Ramos (cell line): ENCODE data around the gene OST4.

Experiments
- in situ Hi-C: fragments of 300-500 bp; cut with MboI; formaldehyde crosslinking; loops from one replicate; pipeline ENCODE4 v1.14.3; 2022; ENCODE audit warnings: low sequenced_read_pairs; ENCODE audit not compliant: unreplicated experiment

OST4 gene

GRCh38 chr2:27059141-27059820 is 12.2 kb downstream of the OST4 start:
- in situ Hi-C loops = no loop called here

- in situ Hi-C loops = no loop called here
Measured at GRCh38 chr2:27058210-27058609, 13.2 kb downstream of the OST4 start.

GRCh38 chr2:27057184-27057583 is 14.3 kb downstream of the OST4 start:
- in situ Hi-C loops = no loop called here

- in situ Hi-C loops = no loop called here
Measured at GRCh38 chr2:27054721-27055120, 16.7 kb downstream of the OST4 start.

- in situ Hi-C loops = no loop called here
Measured at GRCh38 chr2:27053776-27054175, 17.7 kb downstream of the OST4 start.

GRCh38 chr2:27053321-27053720 is 18.1 kb downstream of the OST4 start:
- in situ Hi-C loops = no loop called here

GRCh38 chr2:27051902-27052645 is 19.4 kb downstream of the OST4 start:
- in situ Hi-C loops = no loop called here

DNA sequence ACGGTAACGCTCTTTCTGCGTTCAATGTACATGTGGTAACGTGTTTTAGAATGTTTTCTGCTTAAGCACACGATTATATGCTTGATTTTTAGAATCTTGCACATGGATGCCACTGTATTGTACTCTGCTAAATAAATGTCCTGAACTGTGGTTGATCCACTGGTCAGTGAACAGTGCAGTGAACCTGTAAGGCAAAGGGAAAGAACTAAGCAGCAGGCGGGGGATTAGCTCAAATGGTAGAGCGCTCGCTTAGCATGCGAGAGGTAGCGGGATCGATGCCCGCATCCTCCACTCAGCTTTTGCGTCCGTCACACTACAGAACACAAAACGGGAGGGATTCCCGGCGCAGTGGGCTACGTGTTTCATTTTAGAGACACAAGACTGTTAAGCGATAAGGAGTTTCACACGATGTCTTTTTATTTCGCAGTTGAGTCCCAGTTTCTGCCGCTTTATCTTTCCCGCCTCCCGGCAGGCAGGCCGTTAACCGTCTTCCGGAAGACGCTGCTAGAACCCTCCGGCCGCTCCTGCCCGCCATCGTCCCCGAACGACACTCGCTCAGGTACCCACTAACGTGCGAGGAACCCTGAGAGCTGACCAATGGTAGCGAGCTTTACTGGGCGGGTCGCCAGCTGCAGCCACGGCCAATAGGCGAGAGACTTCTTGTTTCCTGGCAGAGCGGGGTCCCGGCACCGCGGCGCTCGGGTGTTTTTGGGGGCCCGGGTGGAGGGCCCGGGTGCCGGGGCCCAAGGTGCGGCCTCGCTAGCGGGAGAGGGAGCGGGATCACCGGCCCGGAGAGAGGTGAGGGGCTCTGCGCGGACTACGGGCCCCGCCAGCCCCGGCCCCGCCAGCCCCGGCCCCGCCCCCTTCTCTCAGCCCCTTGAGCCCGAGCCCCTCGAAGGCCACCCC is 20.2 kb downstream of the OST4 start, which contains the start of gene AGBL5:
Gene AGBL5 (plus strand): TSS at position 673 of the 906 bp plus-strand sequence. CDS start 1,291 bp downstream, outside the sequence.
- in situ Hi-C loops = no loop called here

DNA sequence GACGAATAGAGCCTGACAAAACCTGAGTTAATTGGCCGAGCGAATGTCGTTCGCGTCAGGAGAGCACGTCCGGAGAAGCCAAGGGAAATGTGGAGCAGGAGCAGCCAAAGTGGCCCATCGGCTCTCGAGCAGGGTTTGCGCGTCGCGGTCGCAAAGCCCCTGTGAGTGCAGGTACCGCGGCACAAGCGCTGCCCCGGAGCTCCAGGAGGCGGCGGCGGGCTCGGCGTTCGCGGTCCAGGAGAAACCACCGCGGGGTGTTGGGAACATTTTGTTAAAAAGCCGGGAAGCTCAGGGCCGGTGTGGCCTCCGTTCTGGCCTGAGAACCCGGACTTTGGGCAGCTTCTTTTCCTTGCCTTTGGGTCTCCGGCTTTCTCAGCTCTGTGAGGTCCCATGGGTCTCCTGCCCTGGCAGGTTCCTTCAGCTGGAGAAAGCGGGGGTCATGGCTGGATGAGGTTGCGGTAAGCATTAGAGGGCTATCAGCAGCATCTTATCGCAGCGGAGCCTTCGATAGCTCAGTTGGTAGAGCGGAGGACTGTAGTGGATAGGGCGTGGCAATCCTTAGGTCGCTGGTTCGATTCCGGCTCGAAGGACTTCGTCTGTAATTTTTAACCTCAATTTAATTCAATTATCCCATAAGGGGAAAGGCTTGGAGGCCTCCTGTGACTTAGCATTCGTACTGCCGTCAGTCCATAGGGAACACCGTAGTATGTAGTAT is 21.0 kb downstream of the OST4 start:
- in situ Hi-C loops = no loop called here

GRCh38 chr2:27049422-27050280 is 21.8 kb downstream of the OST4 start:
- in situ Hi-C loops = no loop called here

- in situ Hi-C loops = no loop called here
Measured at GRCh38 chr2:27042985-27043634, 28.3 kb downstream of the OST4 start.

- in situ Hi-C loops = no loop called here
Measured at GRCh38 chr2:27042159-27042661, 29.2 kb downstream of the OST4 start.

DNA sequence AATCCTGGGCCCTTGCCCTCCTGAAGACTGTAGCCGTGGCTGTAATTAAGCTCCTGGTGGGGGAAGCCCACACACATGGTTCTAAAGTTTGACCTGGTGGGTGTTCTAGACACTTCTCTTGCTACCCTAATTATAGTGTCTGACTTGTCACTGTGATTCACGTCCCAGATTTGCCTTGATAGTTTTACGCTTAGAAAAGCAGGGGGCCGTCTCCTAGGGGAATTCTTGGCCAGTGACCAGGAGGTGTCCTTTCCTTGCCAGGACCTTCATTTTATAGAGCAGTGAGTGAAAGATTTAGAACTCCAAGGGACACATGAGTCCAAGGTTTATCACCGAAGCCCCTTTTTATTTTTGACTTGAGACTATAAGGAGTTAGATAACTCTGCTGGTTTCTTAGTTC is 29.7 kb downstream of the OST4 start:
- in situ Hi-C loops = no loop called here

DNA sequence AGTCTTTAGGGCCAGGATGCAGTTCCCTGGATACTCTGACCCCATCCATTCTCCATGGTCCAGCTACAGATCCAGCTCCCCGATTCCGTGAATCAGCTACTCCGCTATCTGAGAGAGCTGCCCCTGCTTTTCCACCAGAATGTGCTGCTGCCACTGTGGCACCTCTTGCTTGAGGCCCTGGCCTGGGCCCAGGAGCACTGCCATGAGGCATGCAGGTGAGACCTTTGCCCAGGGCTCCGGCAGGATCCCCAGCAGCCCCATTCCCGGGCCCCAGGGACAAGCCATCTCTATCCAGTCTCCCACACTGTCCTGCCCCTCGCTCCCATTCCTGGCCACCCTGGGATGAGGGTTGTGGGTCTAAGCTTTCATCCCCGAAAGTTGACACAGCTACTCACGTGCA is 31.2 kb downstream of the OST4 start:
- in situ Hi-C loops = no loop called here

DNA sequence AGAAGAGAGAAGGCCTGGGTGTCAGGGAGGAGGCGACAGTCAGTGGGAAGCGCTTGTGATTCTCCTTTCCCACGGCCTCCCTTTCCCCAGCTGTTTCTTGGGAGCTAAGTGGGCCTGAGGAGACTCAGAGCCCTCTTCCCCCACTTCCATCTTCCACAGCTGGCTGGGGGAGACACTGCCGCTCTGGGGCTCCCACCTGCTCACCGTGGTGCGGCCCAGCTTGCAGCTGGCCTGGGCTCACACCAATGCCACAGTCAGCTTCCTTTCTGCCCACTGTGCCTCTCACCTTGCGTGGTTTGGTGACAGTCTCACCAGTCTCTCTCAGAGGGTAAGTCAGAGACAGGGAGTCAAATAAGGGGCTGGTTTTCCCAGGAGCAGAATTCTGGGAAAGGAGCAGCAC is 31.6 kb downstream of the OST4 start:
- in situ Hi-C loops = no loop called here

DNA sequence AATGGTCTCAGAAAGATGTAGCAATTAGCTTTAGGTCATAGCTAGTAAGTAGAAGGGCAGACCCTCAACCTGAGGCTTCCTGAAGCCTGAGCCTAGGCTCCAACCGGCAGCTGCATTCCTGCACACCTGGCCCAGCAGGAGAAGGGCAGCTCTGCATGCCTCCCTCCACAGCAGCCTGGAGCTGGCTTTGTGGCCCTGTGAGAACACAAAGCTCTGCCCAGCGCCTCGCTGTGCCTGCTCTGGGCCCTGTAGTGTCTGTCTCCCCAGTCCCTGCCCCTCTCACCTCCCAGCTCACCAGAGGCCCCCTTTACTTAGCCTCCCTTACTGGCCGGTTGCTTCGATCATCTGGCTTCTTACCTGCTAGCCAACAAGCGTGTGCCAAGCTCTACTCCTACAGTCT is 32.0 kb downstream of the OST4 start:
- in situ Hi-C loops = no loop called here

- in situ Hi-C loops = no loop called here
Measured at GRCh38 chr2:27038631-27039339, 32.7 kb downstream of the OST4 start.

- in situ Hi-C loops = no loop called here
Measured at GRCh38 chr2:27038012-27038411, 33.4 kb downstream of the OST4 start.
